ENCODE data around the gene ITM2B. TPM values are rescaled to one million over a fixed set of nuclear protein-coding genes. Genes with fewer than 3 reads are reported as not detected.

The ITM2B gene
- total and polyA plus RNA-seq, 2 donors (not counting 1 experiment from before 2014, with no cell fraction given): 122 to 177 TPM

GRCh38 chr13:48234566-48235340 is 1.7 kb downstream of the ITM2B start:
- ChIA-PET POLR2A (interaction anchor here (0.6 to 1.6 kb wide), 3 partner anchors 16 to 70 kb away, joined by 3 to 7 read pairs (median 4); no protein-coding TSS in a partner anchor), CTCF (interaction anchor here (0.7 to 2.9 kb wide), 10 partner anchors 16 to 344 kb away, joined by 3 to 20 read pairs (median 4); partner anchors contain the start of genes MED4 and RB1)
- no CpG with 5 or more reads among the region's 7 CpGs for WGBS (ENCODE audit: insufficient coverage)
- H3K4me2 ChIP-seq (replicated peaks; ENCODE audit: low read depth, low read length, poor library complexity, severe bottlenecking): peak overlapping the region; percentile 89
- Mint-ChIP-seq H3K9me3 (ENCODE audit: insufficient read depth) (no peaks in the 10 kb centered on the region), H3K4me3 (peak overlapping the region; percentile 96), H3K4me1 (peaks cover 48% of the 10 kb centered on the region), H3K27ac (peak overlapping the region; percentile 78), H3K27me3 (peaks cover 5% of the 10 kb centered on the region)
- peak overlapping the region in 4 of 5 experiments; percentile 15 to 95 (median 86) for H3K4me3 ChIP-seq (ENCODE audit: control extremely low read depth in 1 of 5, extremely low read depth in 1 of 5, insufficient read depth in 1 of 5, low read depth in 2 of 5, low read length in 4 of 5)
- ATAC-seq (ENCODE audit: low read depth) (no peak), DNase-seq (peak; percentile 46)
- H4K20me1 ChIP-seq (ENCODE audit: control insufficient read depth, insufficient read depth, low read length, poor library complexity, severe bottlenecking): peaks cover 23% of the 10 kb centered on the region
- H3K36me3 ChIP-seq (replicated peaks in 1 of 2; ENCODE audit: control extremely low read depth in 1 of 2, control insufficient read depth in 1 of 2, extremely low read depth in 1 of 2, insufficient read depth in 2 of 2, low read length in 1 of 2): peaks cover 3 to 11% of the 10 kb centered on the region in 2 experiments
- peaks cover 91% of the 10 kb centered on the region for H3K79me2 ChIP-seq (ENCODE audit: control insufficient read depth, insufficient read depth, low read length)
- TF ChIP-seq CTCF (IDR thresholded peaks at IDR 0.05) (no peak), EZH2 (IDR thresholded peaks at IDR 0.05; ENCODE audit: borderline replicate concordance, insufficient read depth, low read depth, low read length, poor library complexity, severe bottlenecking) (no peak)
- intact Hi-C loops (cut with micrococcal nuclease): loop anchor here (2.0 to 5.0 kb wide), 5 partner anchors 30 to 343 kb away; partner anchors contain the start of gene NUDT15
- H3K27ac ChIP-seq (ENCODE audit: low read length in 2 of 2): peak overlapping the region in 1 of 2 donors; percentile 89
- peaks cover 27 to 36% of the 10 kb centered on the region in 2 donors for H3K4me1 ChIP-seq (ENCODE audit: control insufficient read depth in 2 of 2, insufficient read depth in 2 of 2, low read length in 2 of 2)
- H3K9ac ChIP-seq (ENCODE audit: low read length): peak overlapping the region; percentile 96
- H2AFZ ChIP-seq (ENCODE audit: insufficient read depth, low read depth, low read length, poor library complexity, severe bottlenecking): peak overlapping the region; percentile 81
- no peaks in the 10 kb centered on the region for H3K9me3 ChIP-seq (ENCODE audit: control extremely low read depth in 1 of 3, control insufficient read depth in 2 of 3, insufficient read depth in 1 of 3, low read length in 2 of 3)
- H3K27me3 ChIP-seq (replicated peaks in 1 of 4; ENCODE audit: control extremely low read depth in 1 of 4, control insufficient read depth in 3 of 4, insufficient read depth in 4 of 4, low read length in 3 of 4): no peaks in the 10 kb centered on the region
